Hematopoietic multipotent progenitor cell treated with erythropoietin and hydrocortisone succinate and interleukin-3 and kit ligand, for 17 days (in vitro differentiated cells): ENCODE results near the gene DACT2.
"Not testable (repeated sequence)": the region's sequence is repeated elsewhere in the genome, so short reads cannot be mapped to it uniquely, and the experiment has no call there.

Experiments used
- DNase-seq: peaks from one replicate; pipeline ENCODE4 v3.0.0-alpha.2; 2015; ENCODE audit warnings: low spot score

Gene DACT2

DNA sequence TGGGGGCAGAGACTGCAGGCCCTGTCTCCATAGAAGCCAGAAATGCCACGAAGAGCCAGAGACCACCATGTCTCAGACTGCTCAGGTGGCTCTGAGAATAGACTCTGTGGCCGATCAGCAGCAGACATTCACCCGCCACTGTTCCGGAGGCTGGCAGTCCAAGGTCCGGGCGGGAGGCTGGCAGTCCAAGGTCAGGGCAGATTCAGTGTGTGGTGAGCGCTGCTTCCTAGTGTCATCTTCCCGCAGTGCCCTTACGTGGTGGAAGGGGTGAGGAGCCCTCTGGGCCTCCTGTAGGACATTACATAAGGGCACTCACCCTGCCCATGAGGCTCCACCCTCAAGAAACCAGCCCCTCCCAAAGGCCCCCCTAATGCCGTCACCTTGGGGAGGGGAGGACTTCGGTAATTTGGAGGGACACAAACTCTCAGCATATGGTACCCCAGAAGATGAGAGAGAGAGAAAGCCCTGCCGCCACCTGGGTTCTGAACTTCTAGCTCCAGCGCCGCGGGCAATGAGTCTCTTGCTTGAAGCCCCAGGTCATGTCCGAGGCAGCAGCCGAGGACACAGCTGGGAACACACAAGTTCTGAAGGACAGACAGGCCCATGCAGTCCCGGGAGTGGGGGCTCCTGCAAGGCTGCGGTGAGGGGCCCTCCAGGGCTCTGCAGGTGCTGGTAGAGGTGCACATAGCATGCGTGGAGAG, 36.4 kb downstream of the DACT2 start:
- DNase-seq, result no peak

- DNase-seq, result no peak
Observed at GRCh38 chr6:168281826-168282225, 37.8 kb downstream of the DACT2 start.

GRCh38 chr6:168281314-168281713, 38.3 kb downstream of the DACT2 start:
- DNase-seq, result not testable (repeated sequence)

- no peak for DNase-seq
Observed at GRCh38 chr6:168280899-168281245, 38.7 kb downstream of the DACT2 start.

DNA sequence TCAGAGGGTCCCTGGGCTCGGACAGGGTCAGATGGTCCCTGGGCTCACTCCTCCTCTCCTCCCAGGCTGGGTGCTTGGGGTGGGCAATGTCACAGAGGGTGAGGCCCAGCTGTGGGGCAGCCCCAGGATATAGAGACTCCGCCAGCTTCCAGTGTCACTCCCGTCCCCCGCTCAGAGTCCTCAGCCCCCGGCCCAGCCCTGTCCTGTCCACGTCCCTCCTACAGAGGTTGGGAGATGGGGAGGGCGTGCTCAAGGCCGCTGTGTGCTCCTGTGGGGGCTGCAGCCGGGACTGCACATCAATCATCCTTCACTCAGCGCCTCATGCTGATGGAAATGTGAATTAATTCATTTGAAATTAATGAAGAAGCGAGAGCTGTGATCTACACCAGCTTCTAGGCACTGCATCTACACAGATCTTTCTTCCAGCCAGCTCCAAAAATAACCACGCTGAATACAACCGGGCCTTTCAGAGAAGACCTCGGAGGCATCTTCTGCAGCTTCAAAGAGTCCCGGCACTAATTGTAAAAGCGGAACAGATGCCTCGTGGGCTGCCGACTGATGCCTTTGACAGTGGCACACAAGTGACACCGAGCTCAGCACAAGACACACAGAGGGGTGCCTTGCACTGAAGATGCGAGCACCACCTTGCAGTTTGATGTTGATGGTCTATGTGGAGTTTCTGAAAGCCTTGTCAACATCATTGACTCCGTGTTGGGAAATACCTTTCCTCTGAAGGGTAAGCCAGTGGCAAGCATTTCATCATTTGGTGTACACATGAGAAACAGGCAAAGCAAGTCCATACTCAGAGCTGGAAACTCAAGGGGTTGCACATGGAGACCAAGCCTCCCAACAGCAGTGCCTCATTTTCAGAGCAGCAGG, 39.3 kb downstream of the DACT2 start:
- no peak for DNase-seq

GRCh38 chr6:168279403-168279935, 40.1 kb downstream of the DACT2 start:
- DNase-seq, result no peak

DNA sequence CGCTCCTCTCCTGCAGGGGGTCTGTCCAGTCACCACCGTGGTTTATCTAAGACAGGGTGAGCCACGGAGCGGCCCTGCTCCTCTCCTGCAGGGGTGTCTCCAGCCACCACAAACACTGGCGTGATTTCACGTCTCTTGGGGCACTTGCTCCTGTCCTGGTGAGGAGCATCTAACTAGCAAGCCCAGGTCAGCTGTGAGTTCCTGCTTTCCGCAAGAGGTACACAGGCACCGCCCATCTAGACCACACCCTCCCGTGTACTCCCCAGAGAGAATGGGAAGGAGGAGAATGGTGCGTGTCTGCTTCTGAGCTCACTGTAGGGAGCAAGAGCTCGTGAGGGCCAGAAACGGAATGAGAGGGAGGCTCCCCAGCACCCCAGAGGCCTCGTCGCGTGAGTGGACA, 40.7 kb downstream of the DACT2 start:
- DNase-seq, result no peak

GRCh38 chr6:168277274-168277669, 42.3 kb downstream of the DACT2 start:
- DNase-seq, result no peak

- DNase-seq, result no peak
Observed at GRCh38 chr6:168276576-168277273, 42.9 kb downstream of the DACT2 start.

DNA sequence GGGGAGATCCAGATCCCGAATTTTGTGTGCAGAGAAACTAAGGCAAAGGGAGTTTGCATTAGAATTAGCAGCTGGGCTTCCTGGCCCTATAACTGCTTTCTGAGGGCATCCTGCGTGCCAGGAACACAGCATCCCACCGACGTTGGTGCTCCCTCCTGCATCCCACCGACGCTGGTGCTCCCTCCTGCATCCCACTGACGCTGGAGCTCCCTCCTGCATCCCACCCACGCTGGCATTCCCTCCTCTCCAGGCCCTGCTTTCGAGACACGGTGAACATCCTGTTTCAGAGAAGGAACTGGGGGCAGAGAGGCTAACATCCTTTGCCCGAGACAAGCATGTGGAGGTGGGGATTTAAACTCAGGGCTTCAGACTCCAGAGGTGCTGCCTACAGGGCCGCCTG, 44.4 kb downstream of the DACT2 start:
- no peak for DNase-seq

GRCh38 chr6:168274037-168274952, 45.3 kb downstream of the DACT2 start:
- no peak for DNase-seq

- DNase-seq, result peak; percentile 62
Observed at GRCh38 chr6:168273441-168274036, 46.0 kb downstream of the DACT2 start.

- peak; percentile 74 for DNase-seq
Observed at GRCh38 chr6:168272415-168273325, 46.9 kb downstream of the DACT2 start.

- DNase-seq, result no peak
Observed at GRCh38 chr6:168270274-168271172, 49.1 kb downstream of the DACT2 start.

DNA sequence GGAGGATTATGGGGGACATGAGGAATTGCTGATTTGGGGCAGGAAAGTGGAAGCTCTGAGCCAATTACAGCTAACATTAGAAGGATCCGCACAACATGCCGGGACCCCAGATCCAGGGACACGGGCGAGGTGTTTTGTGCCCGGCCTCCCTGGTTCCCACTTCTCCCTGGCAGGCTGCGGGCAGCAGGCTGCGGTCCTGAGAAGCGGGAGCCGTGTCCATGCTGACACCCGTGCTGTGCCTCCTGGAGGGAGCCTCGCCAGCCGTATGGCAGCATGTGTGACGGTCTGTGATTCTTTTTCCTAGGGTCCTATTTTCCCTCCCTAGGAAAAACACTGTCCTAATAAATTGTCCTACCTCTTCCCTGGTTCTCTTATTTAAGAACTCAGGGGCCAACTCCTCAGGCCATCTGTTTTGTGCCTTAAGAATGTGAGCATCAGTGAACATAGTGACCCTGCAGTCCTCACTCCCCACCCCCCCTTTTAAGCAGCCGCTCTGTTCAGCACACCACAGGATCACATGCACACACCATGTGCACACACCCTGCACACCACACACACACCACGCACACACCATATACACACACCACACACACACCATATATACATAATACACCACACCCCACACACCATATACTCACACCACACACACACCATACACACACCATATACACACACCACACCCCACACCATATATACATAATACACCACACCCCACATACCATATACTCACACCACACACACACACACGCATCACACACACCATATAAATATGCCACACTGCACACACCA, 49.9 kb downstream of the DACT2 start:
- DNase-seq, result no peak

- DNase-seq, result no peak
Observed at GRCh38 chr6:168268755-168269154, 50.8 kb downstream of the DACT2 start.

DNA sequence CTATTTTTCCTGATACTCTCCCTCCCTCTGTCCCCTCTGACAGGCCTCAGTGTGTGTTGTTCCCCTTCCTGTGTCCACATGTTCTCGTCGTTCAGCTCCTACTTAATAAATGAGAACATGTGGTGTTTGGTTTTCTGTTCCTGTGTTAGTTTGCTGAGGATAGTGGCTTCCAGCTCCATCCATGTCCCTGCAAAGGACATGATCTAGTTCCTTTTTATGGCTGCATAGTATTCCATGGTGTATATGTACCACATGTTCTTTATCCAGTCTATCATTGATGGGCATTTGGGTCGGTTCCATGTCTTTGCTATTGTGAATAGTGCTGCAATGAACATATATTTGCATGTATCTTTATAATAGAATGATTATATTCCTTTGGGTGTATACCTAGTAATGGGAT, 51.8 kb downstream of the DACT2 start:
- not testable (repeated sequence) for DNase-seq
